HG03039 (cell line): ENCODE measurements around the gene TAGLN2.

Experiments used
- ATAC-seq: cut with Tn5 transposase; IDR thresholded peaks from one replicate; pipeline ENCODE4 v1.9.1; 2021; ENCODE audit warnings: mild to moderate bottlenecking, moderate library complexity; ENCODE audit not compliant: unreplicated experiment

TAGLN2 gene

DNA sequence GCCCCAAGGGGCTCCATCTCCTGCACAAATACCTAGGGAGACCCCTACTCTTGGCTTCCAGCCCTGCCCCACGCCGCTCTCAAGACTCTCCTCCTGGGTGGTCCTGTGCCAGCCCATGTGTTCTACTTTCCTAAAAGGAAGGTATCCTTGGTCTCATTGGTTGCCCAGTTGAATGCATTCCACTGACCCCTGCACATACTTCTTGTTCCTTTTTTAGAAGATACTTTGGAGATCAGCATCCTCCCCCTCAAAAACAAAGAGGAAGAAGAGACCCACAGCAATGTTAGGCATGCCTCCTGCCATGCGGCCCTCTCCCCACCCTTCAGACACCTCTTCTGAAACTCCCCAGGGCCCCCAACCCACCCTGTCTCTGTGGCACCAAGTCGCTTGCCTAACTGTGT, 24.7 kb upstream of the TAGLN2 start:
- no peak for ATAC-seq

DNA sequence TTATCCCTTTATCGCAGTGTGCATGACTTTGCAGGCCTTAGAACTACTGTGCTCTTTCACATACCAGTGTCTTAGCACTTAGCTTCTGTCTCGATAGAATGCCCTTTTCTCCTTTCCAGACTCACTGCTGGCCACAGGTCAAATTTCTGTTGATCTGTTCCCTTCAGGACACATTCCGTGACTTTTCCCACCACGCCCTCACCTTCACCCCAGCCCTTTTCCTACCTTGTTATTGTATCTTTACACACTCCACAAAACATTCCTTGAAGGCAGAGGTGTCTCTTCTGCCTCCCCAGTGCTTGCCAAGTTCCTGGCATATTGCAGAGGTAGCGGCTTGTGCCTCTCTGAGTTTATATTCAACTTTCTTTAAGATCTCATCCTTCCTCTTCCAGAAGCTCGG, 23.8 kb upstream of the TAGLN2 start:
- no peak for ATAC-seq

DNA sequence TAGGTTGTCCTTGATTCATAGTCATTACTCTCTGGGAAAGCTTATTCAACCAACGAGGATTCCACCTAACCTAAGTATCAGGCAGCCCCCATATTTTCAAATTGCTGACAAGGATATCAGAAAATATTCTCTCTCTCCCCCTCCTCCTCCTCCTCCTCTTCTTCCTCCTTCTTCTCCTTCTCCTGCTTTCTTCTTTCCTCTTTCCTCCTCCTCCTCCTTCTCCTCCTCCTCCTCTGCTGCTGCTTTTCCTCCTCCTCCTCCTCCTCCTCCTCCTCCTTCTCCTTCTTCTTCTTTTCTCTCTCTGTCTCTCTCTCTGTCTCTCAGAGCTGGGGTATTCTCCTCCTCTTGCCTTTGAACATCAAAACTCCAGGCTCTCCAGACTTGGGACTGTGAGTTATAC, 22.6 kb upstream of the TAGLN2 start:
- no peak for ATAC-seq

DNA sequence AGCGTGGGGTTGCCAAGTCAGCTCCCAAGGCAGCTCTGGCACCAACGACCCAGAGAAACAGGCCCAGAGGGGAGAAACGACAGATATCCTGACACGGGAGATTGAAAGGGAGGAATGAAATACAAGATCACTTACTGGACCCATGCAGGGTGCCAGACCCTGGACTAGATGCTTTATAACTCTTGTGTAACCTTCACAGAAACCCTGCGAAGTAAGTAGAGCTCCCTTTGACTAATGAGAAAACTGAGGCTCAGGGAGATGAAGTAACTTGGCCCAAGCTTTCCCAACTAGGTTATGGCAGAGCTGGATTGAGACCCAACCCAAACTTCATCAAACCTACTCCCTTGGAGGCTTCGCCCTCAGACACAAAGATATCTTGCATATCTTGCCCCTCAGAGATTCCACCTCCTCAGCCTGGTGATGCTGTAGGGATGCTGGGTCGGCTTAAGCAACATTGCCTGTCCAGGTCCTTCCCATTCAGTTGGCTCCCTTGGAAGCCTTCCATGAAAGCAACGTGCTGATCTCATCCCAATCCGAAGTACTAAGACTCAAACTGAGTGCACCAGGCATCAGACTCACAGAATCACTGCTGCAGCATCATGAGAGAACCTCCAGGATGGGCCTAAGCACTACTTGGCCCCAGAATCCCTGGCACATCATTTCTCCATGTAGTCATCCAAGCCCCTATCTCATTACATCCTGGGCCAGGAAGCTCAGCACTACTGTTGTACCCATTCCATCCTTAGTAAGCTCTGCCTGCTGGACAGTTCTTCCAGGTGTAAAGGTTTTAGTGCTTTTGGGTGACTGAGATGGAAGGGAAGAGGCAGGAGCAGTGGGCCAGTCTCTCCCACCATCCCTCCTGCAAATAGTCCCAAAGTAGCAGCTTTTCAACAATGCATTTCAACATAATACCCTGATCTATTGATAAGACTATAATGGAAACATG, 21.2 kb upstream of the TAGLN2 start:
- no peak for ATAC-seq

DNA sequence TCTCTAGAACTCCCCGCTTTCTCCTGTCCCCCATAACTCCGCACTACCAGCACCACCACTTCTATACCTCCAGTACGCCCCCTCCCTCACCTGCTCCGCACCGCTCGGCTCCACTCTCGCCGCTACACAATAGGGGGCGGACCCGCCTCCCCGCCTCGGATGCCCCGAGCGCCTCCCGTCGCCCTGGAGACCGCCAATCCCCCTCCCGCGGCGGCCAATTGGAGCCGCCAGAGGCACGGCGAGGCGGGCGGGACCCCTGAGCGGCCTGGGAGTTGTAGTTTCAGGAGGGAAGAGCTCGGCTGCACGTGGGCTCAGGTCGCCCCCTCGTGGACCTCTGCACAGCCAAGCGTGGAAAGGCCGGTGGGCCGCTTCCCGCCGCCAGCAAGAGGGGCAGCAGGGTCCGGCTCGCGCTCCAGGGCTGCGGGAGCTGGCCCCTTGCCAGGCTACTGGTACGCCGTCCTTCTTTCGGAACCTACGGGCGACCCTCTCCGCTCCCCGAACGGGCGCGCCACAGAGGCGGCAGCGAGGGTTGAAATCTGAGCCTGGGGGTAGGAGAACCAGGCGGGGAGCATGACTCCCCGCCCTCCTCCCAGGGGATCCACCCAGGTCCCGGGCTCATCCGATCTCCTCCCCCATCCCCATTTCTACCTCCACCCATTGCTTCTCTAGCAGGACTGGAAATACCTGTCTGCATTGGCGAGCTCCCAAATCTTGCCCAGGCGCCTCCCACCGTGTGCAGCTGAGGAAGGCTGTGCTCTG, 20.4 kb upstream of the TAGLN2 start, which contains the start of gene IGSF9:
Gene IGSF9 (minus strand): TSS at position 131 of the 759 bp plus-strand sequence. CDS start 2,159 bp downstream, outside the sequence.
- peak; percentile 53 for ATAC-seq

DNA sequence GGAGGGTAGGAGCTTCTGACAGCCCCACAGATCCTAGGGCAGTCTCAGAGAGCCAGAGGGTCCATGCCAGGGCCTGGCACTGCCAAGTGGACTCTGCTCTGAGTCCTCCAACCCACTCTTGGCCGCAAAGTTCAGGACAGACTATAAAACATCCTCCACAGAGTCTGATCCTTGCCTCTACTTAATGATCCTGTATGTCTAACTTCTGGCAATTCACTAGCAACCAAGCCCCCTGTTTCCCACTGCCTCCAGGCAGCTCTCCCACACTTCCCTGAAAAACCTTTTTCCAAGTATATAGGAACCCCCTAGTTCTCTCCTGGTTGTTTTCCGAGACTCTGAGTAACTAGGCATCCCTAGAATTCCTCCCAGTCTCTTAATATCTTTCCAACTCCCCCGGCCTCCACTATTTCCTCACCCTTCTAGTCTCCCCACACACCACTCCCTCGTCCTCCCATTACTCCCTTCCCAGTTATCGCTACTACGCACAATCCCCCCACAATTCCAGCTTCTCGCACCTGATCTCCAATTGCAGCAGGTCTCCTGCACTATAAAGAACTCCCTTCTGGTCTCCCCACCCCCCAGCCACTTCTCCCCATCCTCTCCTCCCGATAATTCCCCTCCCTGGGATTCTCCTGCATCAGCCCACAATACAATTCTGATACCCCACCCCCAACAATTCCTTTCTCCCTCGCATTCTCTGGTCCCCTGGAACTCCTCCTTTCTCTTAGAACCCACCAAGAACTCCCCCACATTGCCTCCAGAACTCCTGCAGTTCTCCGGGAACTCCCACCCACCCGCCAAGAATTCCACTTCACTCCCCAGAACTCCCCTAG, 19.5 kb upstream of the TAGLN2 start:
- no peak for ATAC-seq

DNA sequence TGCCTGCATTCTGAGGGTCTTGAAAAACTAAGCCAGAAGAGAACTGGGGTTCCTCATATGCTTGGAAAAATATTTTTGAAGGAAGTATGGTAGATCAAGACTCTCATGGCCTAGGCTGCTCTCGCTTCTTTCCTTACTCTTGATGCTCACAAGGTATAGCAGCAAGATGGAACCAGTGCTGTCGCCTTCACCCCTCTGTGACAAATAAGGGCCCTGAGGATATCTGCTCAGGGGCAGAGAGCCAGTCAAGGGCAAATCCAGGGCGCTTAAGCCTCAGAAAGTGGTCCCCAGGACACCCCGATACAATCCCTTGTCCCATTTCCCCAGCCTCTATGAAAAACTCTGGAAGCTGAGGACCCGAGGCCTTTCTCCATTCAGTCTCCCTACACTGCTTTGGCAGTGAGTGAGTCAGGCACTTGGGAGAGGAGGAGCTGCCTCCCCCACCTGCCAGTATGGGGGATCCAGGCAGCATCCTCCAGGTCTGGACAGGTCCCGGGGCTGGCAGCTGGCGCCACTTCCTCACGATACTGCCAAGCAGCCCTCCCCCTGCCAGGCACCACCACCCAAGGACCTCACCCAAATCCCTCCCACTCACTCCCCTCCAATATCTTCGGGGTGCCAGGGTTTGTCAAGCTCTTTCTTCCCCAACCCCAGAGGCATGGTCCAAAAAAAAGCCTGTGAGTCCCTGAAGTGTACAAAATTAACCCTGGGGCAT, 18.8 kb upstream of the TAGLN2 start:
- ATAC-seq, result no peak

DNA sequence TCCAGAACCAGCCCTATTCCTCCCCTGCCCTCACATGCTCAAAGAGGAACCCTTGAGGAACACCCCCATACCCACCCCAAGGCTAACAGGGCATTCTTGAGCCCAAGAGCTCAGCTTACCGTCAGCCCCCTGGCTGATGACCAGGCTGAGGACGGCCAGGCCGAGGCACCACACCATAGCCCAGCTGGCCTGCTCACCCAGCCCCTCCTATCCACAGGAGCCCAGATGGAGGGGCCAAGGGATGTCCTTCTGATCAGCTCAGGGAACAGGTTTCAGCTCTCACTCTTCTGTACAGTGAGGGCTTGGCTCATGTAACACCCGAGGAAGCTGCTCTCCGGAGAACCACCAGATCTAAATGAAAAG, 18.0 kb upstream of the TAGLN2 start:
- no peak for ATAC-seq

DNA sequence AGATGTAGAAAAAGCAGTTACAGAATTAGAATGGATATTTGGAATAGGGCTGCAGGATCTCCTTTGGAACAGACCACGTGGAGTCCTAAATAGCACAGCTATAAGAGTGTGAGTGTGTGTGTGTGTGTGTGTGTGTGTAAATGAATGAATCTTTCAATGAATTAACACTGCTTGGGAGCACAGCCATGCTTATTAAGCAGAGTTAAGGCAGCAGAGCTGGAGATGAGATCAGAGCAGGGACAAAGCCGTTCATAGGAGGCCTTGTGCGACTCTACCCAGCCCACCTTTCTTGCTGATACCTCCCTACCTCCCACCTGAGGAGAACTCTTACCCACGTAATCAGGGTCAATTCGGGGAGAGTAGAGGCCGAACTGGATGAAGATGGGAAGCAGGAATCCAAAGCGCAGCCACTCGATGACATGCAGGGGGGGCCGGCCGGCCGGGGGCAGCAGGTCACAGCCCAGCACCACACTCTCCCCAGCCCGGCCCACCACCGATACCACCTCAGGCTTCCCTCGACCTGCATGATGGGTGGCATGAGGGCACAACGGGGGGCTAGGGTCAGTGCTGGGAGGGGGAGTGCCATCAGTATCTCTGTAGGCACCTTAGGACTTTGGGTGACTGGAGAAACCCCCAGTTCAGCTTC, 17.4 kb upstream of the TAGLN2 start:
- ATAC-seq, result no peak

DNA sequence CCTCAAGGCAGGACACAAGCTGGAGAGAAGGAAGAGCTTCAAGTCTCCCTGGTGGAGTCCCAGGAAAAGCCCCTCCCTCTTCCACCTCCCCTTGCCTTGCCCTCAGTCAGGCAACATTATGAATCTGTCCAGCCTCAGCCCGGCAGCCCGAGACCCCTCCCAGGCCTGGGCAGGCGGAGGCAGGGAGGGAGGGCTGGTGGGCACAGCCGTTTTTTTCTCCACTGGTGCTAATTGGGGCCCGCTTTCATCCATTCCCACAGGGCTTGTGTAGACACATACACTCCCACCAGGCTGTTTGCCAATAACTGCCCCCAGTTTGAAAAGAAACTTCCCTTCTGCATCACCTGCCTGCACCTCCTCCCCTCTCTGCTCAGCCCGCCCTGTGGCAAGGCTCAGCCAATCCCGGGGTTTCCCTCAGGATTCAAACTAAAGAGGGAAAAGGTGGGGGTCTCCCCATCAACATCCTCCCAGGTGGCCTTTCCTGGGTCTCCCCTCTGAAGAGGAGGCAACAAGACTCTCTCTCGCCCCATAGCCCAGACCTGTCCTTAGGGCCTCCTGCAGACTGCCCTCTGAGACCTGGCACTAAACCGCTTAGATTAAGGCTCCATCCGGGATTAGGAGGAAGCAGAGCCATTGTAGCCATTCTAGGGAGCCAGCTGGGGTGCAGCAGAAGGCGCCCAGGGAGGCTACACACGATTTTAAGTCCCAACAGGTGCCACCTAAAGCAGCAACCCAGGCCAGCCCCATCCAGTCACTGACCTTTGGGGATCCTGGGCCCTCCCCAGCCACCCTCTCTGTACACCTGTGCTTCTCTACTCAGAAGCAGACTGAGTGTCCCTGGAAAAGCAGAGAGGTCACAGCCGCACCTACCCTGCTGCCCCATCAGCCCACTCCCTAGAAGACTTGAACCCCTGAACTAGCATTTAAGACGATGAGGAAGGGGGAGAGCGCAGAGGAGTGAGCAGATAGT, 16.6 kb upstream of the TAGLN2 start:
- ATAC-seq, result no peak

DNA sequence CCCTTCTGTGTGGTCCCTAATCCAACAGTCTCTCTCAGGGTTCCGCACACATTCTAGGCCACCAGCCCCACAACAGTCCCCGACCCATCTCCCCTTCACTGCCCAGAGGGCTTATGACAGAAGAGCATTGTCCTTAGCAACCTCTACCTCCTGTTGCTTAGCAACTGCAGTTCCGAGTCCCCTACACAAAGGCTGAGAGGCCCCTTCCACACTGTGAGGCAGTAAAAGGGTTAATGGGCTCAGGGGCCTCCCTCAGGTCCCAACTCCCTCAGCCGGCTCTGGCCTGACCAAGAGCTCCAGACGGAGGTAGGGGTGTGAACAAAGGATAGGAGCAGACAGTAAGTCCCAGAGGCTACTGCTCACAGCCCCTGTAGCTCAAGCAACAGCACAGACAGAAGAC, 15.8 kb upstream of the TAGLN2 start:
- ATAC-seq, result no peak

DNA sequence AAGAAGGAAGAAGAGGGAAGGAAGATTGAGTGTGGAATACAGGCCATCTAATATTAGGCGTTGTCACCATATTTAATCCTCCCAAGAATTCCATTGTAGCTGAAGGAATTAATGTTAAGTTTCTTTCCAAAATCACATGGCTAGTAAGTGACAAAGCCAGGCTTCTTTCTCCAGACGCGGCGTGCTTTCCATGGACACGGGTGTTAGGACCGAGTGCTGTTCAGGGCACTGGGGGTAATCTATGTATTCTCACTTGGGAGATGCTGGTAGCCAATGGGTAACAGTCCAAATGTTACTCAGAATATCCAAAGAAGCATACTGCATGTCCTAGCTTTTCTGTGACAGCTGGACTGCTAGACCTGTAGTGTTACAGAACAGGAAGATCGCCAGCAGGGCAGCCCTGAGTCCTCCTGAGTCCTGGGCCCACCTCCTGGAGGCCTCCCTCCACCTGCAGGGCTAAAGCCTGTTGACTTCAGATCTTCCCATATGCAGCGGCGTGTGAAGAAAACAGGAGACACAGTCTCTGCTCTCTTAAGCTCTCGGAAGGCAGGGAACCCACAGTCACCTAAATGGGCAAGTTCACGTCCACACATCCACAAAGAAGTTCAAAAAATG, 14.8 kb upstream of the TAGLN2 start:
- ATAC-seq, result no peak

DNA sequence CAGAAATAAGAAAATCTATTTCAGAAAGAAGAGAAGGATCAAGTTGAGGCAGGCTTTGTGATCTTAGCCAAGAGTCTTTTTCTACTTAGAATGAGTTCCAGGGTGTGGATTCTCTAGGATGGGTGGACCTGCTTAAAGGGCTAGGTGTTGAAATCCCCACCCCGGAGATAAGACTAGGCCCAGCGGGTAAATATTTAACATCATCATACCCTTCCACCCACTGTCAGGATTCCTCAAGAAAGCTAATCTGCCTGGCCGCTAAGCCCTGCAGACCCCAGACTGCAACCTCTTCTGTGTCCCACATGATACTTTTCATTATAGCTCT, 14.3 kb upstream of the TAGLN2 start:
- no peak for ATAC-seq

DNA sequence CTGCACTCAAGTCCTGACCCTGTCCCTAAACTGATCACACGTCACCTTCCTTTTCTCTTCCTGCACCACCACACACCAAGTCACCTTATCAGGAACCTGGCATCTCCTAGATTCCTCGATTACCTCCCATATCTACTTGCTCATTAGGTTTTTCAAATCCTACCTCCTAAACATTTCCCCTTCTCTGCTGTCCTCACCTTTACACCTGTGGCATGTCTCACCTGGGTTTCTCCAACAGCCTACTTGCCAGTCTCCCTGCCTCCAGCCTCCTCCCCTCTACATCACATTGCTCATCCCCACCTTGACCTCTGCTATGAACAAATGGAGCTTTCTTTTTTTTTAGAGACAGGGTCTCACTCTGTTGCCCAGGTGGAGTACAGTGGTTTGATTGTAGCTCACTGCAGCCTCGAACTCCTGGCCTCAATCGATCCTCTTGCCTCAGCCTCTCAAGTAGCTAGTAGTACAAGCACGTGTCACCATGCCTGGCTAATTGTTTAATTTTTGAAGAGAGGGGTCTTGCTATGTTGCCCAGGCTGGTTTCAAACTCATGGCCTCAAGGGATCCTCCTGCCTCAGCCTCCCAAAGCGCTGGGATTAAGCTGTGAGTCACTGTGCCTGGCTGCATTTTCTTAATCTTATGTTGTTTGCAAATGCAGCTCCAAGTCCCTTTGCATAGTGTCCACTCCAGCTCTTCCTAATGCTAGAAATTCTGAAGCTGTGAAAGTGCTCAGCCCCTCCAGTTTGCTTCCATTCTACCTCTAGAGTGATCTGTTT, 13.8 kb upstream of the TAGLN2 start:
- ATAC-seq, result no peak

DNA sequence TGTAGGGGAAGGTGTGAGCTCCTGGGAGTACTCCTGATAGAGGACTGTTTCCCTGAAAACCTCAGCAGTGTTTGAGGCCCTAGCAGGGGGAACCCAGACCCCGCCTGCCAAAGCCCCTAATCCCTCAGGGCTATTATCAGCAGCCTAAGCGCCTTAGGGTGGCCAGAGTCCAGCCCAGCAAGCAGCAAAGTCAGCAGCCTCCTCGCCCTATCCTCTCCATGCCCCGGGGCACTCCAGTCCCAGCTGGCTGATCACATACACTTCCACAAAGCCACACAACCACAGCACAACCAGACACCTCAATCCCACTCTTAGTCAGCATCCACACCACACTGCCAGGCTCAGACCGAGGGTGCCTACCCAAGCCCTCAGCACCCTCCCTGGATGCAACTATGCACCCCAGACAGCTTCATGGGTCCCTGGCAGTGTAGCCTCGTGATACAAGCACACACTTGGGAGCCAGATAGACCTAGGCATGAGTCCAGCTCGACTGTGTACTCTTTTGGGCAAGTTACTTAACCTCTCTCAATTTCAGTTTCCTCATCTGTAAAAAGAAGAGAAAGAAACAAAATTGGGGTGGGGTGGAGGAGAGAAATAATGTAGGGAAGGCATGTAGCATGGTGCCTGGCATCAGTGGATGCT, 13.0 kb upstream of the TAGLN2 start:
- no peak for ATAC-seq

DNA sequence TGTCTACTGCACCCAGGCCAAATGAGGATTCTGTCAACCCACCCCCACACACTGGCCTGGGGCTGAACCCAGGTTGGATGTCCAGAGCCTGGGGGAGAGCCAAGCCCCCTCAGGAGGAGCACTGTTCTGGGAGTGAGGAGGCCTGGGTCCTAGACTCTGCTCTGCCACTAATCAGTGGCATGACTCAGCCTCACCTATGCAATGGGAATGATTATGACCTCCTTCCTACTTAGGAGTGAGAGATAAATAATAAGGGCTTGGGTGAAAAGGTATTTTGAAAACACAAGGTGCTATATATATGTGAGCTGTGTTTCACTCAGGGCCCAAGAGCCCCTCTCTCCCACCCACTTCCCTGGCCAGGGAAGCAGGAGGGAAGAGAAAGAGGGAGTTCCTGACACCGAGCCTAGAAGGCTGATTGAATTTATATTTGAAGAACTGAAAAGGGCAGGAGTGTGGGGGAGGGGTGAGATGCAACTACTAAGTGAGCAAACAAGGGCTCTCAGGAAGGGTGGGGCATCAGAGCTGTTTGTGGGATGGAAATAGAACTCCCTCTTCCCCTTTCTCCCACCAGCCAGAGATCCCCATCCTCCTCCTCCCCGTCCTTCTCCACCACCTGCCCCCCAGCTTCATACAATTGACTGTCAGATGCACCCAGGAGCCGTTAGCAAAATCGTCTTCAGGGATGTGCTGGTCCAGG, 11.9 kb upstream of the TAGLN2 start:
- ATAC-seq, result no peak
